HepG2 (cell line): Measurements from ENCODE around the gene ALPK1. TPM values are rescaled to one million over a fixed set of nuclear protein-coding genes. Genes with fewer than 3 reads are reported as not detected.

ENCODE experiments used
- ATAC-seq: fragments of 200-7000 bp; cut with Tn5 transposase; 3 replicates; pipeline ENCODE4 v1.9.1; 2020; ENCODE audit warnings: mild to moderate bottlenecking, moderate library complexity
- BruUV-seq: library from RNA; stranded (reverse); fragments of 400-500 nt; replicated peaks from 2 replicates; lab custom pipeline; 2021; lab: Mats Ljungman, UMichigan
- CTCF ChIA-PET: fragments of 300-600 bp; formaldehyde crosslinking; extraction: SDS; loops from one replicate; lab custom pipeline; 2021; ENCODE audit warnings: low total read pairs, inconsistent platforms, low intra/inter-chr PET ratio; lab: Yijun Ruan, JAX
- POLR2A ChIA-PET: fragments of 350-600 bp; sonication (Branson Sonifier 250); formaldehyde crosslinking; loops from one replicate; lab custom pipeline; 2020; ENCODE audit warnings: antibody characterized with exemption, inconsistent platforms; lab: Yijun Ruan, JAX
- DNase-seq: peaks from one replicate; pipeline ENCODE4 v3.0.0-alpha.2; 2015; ENCODE audit warnings: low spot score
- FAIRE-seq: peaks from 3 replicates; lab custom pipeline; 2011; peaks lifted over from hg19 to GRCh38; lab: Jason Lieb, UNC
- H2AFZ ChIP-seq: one replicate; pipeline ENCODE4 v1.6.1; 2011; ENCODE audit warnings: low read length, inconsistent platforms
- H3K27ac ChIP-seq: fragments of 300-600 bp; 3 replicates; pipeline ENCODE4 v1.8.0; 2011; ENCODE audit warnings: mixed run types, mild to moderate bottlenecking, mixed read lengths, low read length, inconsistent platforms; ENCODE audit not compliant: insufficient read depth; ENCODE audit errors: extremely low read length
- H3K27me3 ChIP-seq, 2 experiments: fragments of 200-600 bp in 1 of 2; 2 replicates in 1 of 2; 3 replicates in 1 of 2; pipeline versions ENCODE4 v1.6.0 to v1.8.0; 2011; ENCODE audit warnings: low read length in 2 of 2, mild to moderate bottlenecking in 2 of 2, moderate library complexity in 2 of 2, inconsistent platforms in 1 of 2; ENCODE audit not compliant: insufficient read depth in 2 of 2, control insufficient read depth in 1 of 2
- H3K36me3 ChIP-seq, 2 experiments: fragments of 200-600 bp in 1 of 2; replicated peaks in 1 of 2; 2 replicates in 1 of 2; 3 replicates in 1 of 2; pipeline versions ENCODE4 v1.5.1 to v1.8.0; 2011; ENCODE audit warnings: low read length in 2 of 2, inconsistent platforms in 1 of 2; ENCODE audit not compliant: insufficient read depth in 2 of 2, control insufficient read depth in 1 of 2
- H3K4me1 ChIP-seq: 2 replicates; pipeline ENCODE4 v1.5.1; 2012; ENCODE audit warnings: low read length, inconsistent platforms; ENCODE audit not compliant: insufficient read depth
- H3K4me2 ChIP-seq: 2 replicates; pipeline ENCODE4 v1.6.0; 2011; ENCODE audit warnings: low read depth, low read length, inconsistent platforms
- H3K4me3 ChIP-seq, 3 experiments: fragments of 200-600 bp in 1 of 3; sonication (generic), shearing (Covaris generic) in 1 of 3; replicated peaks in 1 of 3; 2 replicates each; pipeline ENCODE4 v1.5.1; 2011 to 2016; ENCODE audit warnings: low read length in 3 of 3, inconsistent platforms in 2 of 3, low read depth in 2 of 3, mild to moderate bottlenecking in 2 of 3, control low read depth in 1 of 3, mixed read lengths in 1 of 3; ENCODE audit not compliant: insufficient read depth in 1 of 3
- H3K79me2 ChIP-seq: one replicate; pipeline ENCODE4 v1.6.1; 2011; ENCODE audit warnings: low read length, inconsistent platforms; ENCODE audit not compliant: insufficient read depth
- H3K9ac ChIP-seq: 2 replicates; pipeline ENCODE4 v1.6.0; 2011; ENCODE audit warnings: mild to moderate bottlenecking, low read depth, low read length, inconsistent platforms; ENCODE audit not compliant: insufficient read depth
- H3K9me3 ChIP-seq: 2 replicates; pipeline ENCODE4 v1.5.1; 2012; ENCODE audit warnings: mild to moderate bottlenecking, low read length
- H4K20me1 ChIP-seq: 2 replicates; pipeline ENCODE4 v1.6.0; 2011; ENCODE audit warnings: inconsistent platforms, mild to moderate bottlenecking, low read length, moderate library complexity; ENCODE audit not compliant: insufficient read depth
- CAMTA2 ChIP-seq: sonication (generic); formaldehyde crosslinking; IDR thresholded peaks from 2 replicates; pipeline ENCODE4 v1.4.0; 2020; ENCODE audit warnings: mild to moderate bottlenecking, missing genetic modification reagents, borderline replicate concordance
- FLYWCH1 ChIP-seq: sonication (generic); formaldehyde crosslinking; IDR thresholded peaks from 2 replicates; pipeline ENCODE4 v1.8.1; 2023; ENCODE audit warnings: mild to moderate bottlenecking, missing genetic modification reagents
- HIVEP1 ChIP-seq: sonication (generic); formaldehyde crosslinking; IDR thresholded peaks from 2 replicates; pipeline ENCODE4 v1.4.0; 2020; ENCODE audit warnings: mild to moderate bottlenecking, missing genetic modification reagents
- IKZF4 ChIP-seq: sonication (generic); formaldehyde crosslinking; IDR thresholded peaks from 2 replicates; pipeline ENCODE4 v1.5.1; 2020; ENCODE audit warnings: borderline replicate concordance, mild to moderate bottlenecking, low read depth, missing genetic modification reagents; ENCODE audit errors: not compliant biosample characterization
- MLXIP ChIP-seq: sonication (generic); formaldehyde crosslinking; IDR thresholded peaks from 2 replicates; pipeline ENCODE4 v1.9.0; 2021; ENCODE audit warnings: missing genetic modification reagents, borderline replicate concordance
- NBN ChIP-seq: fragments of 450-650 bp; conservative IDR thresholded peaks from 2 replicates; pipeline ENCODE4 v1.6.1; 2017
- NCOA5 ChIP-seq: sonication (generic); formaldehyde crosslinking; IDR thresholded peaks from 2 replicates; pipeline ENCODE4 v1.4.0; 2020; ENCODE audit warnings: missing genetic modification reagents
- SP4 ChIP-seq: sonication (generic); formaldehyde crosslinking; IDR thresholded peaks from 2 replicates; pipeline ENCODE4 v1.8.1; 2023; ENCODE audit warnings: mild to moderate bottlenecking, missing genetic modification reagents
- TRIM22 ChIP-seq: fragments of 450-650 bp; IDR thresholded peaks from 2 replicates; pipeline ENCODE4 v1.6.1; 2017
- ZBTB3 ChIP-seq: sonication (generic); formaldehyde crosslinking; IDR thresholded peaks from 2 replicates; pipeline ENCODE4 v1.4.0; 2020; ENCODE audit warnings: low read depth, mild to moderate bottlenecking, moderate library complexity, missing genetic modification reagents, borderline replicate concordance
- ZIK1 ChIP-seq: sonication (generic); formaldehyde crosslinking; IDR thresholded peaks from 2 replicates; pipeline ENCODE4 v1.5.0; 2020; ENCODE audit warnings: mild to moderate bottlenecking, low read depth, missing genetic modification reagents, borderline replicate concordance
- ZNF143 ChIP-seq: sonication (generic); formaldehyde crosslinking; IDR thresholded peaks from 2 replicates; pipeline ENCODE4 v1.4.0; 2020; ENCODE audit warnings: missing genetic modification reagents
- ZNF263 ChIP-seq: sonication (generic); formaldehyde crosslinking; IDR thresholded peaks from 2 replicates; pipeline ENCODE4 v1.4.0; 2020; ENCODE audit warnings: missing genetic modification reagents
- ZNF333 ChIP-seq: sonication (generic); formaldehyde crosslinking; IDR thresholded peaks from 2 replicates; pipeline ENCODE4 v1.4.0; 2020; ENCODE audit warnings: mild to moderate bottlenecking, missing genetic modification reagents, borderline replicate concordance
- ZNF878 ChIP-seq: sonication (generic); formaldehyde crosslinking; IDR thresholded peaks from 2 replicates; pipeline ENCODE4 v1.8.1; 2023; ENCODE audit warnings: mild to moderate bottlenecking, missing genetic modification reagents, moderate library complexity
- ZSCAN30 ChIP-seq: sonication (generic); formaldehyde crosslinking; IDR thresholded peaks from 2 replicates; pipeline ENCODE4 v1.5.0; 2020; ENCODE audit warnings: mild to moderate bottlenecking, missing genetic modification reagents
- ZSCAN9 ChIP-seq: IDR thresholded peaks from 2 replicates; pipeline ENCODE4 v1.6.1; 2016; ENCODE audit warnings: borderline replicate concordance
- WGBS: methylation state at CpG from one replicate; pipeline ENCODE4 v1.1.6; 2017; ENCODE audit warnings: low lambda C conversion rate; 5-methylcytosine and 5-hydroxymethylcytosine counted together
- in situ Hi-C: cut with HindIII; loops from 2 replicates; pipeline ENCODE4 v1.10.0; 2017; ENCODE audit warnings: low pct_unique_long_range_greater_than_20kb; ENCODE audit not compliant: extremely low pct_ligation_motif_present
- intact Hi-C: fragments of 100-400 bp; cut with micrococcal nuclease; formaldehyde crosslinking; loops from one replicate; pipeline ENCODE4 v1.10.0; 2022; ENCODE audit not compliant: unreplicated experiment
- polyA plus RNA-seq, 8 experiments: library from polyadenylated mRNA; depleted of rRNA in 3 of 8; stranded (reverse) in 7 of 8; unstranded in 1 of 8; fragments of >200 nt; fragmentation: Illumina TruSeq in 4 of 8; extraction: Trizol in 4 of 8; gene quantifications; 2 replicates each; pipeline versions ENCODE4 v1.2.1 to v1.2.3, GENCODE V29; 2011 to 2016; ENCODE audit warnings: low read depth in 4 of 8, missing spikeins in 1 of 8, mixed read lengths in 1 of 8; ENCODE audit not compliant: insufficient read depth in 1 of 8
- total RNA-seq, 5 experiments: library from RNA; depleted of rRNA; stranded (reverse); fragments of >200 nt; fragmentation: Illumina TruSeq; extraction: Trizol; gene quantifications; 2 replicates each; pipeline ENCODE4 v1.2.3, GENCODE V29; 2016; ENCODE audit warnings: low read depth in 1 of 5

ALPK1 gene
- total and polyA plus RNA-seq, 2 of the 13 experiments (the other 11 are each of a cell fraction or from before 2014, with no cell fraction given): 0.61 to 1.3 TPM

GRCh38 chr4:112358415-112358814, 61.2 kb downstream of the ALPK1 start:
- Histone ChIP-seq H4K20me1 (no peaks in the 10 kb centered on the region), H3K36me3 (no peaks in the 10 kb centered on the region), H2AFZ (no peak overlapping the region), H3K79me2 (no peaks in the 10 kb centered on the region), H3K9me3 (no peaks in the 10 kb centered on the region), H3K27ac (no peak overlapping the region), H3K9ac (no peak overlapping the region), H3K4me2 (no peak overlapping the region), H3K4me1 (peaks cover 9% of the 10 kb centered on the region), H3K4me3 (no peak overlapping the region), H3K27me3 (no peaks in the 10 kb centered on the region)
- intact Hi-C loops: no loop called here
- TF ChIP-seq ZNF878 (CRISPR knock-in tag) (no peak), MLXIP (CRISPR knock-in tag) (no peak), SP4 (CRISPR knock-in tag) (no peak), ZNF333 (CRISPR knock-in tag) (no peak), ZIK1 (CRISPR knock-in tag) (no peak), CAMTA2 (CRISPR knock-in tag) (no peak), NBN (no peak), ZSCAN30 (CRISPR knock-in tag) (no peak), IKZF4 (CRISPR knock-in tag) (no peak), ZNF143 (CRISPR knock-in tag) (no peak), ZSCAN9 (no peak), HIVEP1 (CRISPR knock-in tag) (no peak), NCOA5 (CRISPR knock-in tag) (no peak), FLYWCH1 (CRISPR knock-in tag) (no peak), TRIM22 (no peak), ZNF263 (CRISPR knock-in tag) (no peak), ZBTB3 (CRISPR knock-in tag) (no peak)
- ChIA-PET POLR2A (no interaction called here), CTCF (no interaction called here)
- no TSS peak for BruUV-seq
- ATAC-seq (no peak), FAIRE-seq (no peak), DNase-seq (no peak)
- in situ Hi-C loops: no loop called here
- WGBS: 69% methylated on average over 3 of the region's 10 CpGs
